GM10266 (cell line): Measurements from ENCODE around the gene CHRDL1.
"Not testable (repeated sequence)": the region's sequence is repeated elsewhere in the genome, so short reads cannot be mapped to it uniquely, and the experiment has no call there.

Experiments used
- DNase-seq: peaks from one replicate; pipeline ENCODE4 v3.0.0; 2012; ENCODE audit errors: extremely low spot score
- CTCF ChIP-seq: IDR thresholded peaks from 2 replicates; pipeline ENCODE4 v1.5.1; 2012; ENCODE audit warnings: mild to moderate bottlenecking, low read depth; ENCODE audit not compliant: control insufficient read depth, insufficient read depth; ENCODE audit errors: missing control alignments

The CHRDL1 gene

DNA sequence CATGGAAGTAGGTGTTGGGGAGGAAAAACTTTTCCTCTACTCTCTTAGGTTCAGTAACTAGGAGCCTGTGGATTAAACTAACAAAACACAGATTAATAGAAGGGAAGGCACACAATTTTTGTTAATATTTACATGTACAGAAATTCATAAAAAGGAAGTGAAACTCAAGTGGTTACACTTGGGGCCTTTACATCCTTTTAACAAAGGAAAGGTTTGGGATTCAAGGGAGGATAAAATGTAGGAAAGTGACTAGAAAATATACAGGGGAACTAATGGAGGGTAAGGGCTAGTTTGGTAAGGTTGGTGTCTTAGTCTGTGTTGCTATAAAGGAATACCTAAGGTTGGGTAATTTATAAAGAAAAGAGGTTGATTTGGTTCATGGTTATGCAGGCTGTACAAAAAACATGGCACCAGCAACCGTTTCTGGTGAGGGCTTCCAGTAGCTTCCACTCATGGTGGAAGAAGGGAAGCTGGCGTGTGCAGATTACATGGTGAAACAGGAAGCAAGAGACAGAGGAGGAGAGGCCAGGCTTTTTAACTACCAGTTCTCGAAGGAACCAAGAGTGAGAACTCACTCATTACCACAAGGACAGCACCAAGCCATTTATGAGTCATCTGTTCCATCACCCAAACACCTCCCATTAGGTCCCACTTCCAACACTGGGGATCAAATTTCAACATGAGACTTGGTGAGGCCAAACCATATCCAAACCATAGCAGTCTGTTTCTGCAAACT, 124.4 kb downstream of the CHRDL1 start:
- TF ChIP-seq CTCF: no peak
- DNase-seq: no peak

GRCh38 chrX:110669572-110669971, 126.0 kb downstream of the CHRDL1 start:
- TF ChIP-seq CTCF: no peak

DNA sequence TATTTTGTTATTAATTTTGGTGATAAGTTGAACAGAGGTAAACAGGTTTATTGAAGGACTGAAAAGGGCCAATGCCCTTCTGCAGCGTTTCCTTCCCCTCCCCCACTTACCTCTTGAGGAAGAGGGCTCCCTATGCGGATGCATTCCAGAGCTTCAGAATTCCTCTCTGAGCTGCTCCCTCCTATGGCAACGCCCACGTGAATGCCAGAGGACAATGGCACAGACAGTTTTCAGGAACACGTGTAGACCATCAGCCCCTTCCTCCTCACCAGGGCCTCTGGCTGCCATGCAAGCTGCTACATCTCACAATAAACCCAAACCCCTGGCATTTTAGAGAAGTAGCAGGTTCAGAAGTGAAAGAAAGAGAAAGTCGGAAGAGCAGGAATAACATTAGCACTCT, 127.9 kb downstream of the CHRDL1 start:
- no peak for TF ChIP-seq CTCF
- no peak for DNase-seq

More at GRCh38 chrX:110669572-110669971, 126.0 kb downstream of the CHRDL1 start:
- no peak for DNase-seq

DNA sequence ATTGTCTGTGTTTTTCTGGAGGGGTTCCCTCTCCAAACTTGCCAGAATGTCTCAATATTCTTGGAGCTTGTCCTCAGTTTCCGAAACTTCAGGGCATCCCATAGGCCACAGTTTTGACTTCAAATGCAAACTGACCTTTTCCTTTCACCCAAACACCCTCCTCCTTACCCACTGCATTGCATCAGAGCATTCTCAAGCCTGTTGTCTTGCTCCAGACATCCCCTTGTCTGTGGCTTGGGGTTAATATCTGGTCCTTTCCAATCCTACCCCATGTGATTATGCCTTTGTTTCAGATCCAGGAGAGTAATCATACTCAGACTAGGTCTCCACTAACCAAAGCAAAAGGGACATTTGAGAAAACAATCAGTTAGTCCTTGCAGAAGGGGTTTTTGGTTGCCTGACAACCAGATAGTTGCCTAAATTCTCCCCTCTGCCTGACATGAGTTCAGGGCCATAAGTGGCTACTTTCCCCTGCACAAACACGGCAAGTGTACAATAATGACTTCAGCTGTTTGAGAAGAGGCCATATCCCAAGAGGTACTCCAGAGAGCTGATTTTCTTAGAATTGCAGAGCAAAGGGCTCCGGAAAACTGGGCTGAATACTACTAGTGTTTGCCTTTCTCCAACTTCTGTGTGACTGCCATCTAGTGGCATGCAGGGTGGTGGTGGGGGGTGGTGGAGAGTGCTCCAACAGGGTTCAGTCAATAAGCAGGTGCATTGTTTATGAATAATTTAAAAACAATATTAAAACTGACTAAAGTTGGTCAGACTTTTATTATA, 130.2 kb downstream of the CHRDL1 start:
- TF ChIP-seq CTCF: peak; percentile 47
- DNase-seq: no peak

DNA sequence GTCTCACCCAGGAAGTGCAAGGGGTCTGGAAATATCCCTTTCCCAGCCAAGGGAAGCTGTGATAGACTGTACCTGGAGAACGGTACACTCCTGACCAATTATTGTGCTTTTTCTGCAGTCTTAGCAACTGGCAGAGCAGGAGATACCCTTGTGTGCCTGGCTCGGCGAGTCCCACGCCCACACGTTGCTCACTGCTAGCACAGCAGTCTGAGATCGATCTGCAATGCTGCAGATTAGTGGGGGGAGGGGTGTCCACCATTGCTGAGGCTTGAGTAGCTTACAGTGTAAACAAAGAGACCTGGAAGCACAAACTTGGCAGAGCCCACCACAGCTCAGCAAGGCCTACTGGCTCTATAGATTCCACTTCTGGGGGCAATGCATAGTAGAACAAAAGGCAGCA, 138.5 kb downstream of the CHRDL1 start:
- no peak for TF ChIP-seq CTCF

GRCh38 chrX:110654280-110654679, 141.3 kb downstream of the CHRDL1 start:
- not testable (repeated sequence) for DNase-seq

More for the DNA sequence above, 138.5 kb downstream of the CHRDL1 start:
- DNase-seq: no peak

GRCh38 chrX:110646386-110646785, 149.2 kb downstream of the CHRDL1 start:
- TF ChIP-seq CTCF: no peak
- no peak for DNase-seq
